Measurements from ENCODE around the gene SPIRE1. TPM values are rescaled to one million over a fixed set of nuclear protein-coding genes. Genes with fewer than 3 reads are reported as not detected.

Gene SPIRE1
- polyA plus RNA-seq, 3 donors = 3.6 to 9.1 (median 8.6) TPM

DNA sequence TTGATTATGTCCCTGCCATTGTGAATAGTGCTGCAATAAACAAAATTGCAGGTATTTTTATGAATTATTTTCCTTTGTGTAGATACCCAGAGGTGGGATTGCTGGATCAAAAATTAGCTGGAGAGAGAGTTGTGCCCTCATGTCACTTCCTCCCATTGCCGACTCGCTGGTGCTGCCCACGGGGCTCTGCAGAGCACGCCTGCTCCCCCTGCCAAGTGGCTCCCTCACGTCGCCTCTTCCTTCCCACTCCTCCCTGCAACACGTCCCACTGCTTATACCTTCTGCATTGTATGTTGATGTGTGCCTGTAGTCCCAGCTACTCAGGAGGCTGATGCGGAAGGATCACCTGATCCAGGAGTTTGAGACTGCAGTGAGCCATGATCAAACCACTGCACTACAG is 222.0 kb downstream of the SPIRE1 start:
- H3K27ac ChIP-seq (ENCODE audit: low read depth, low read length) = no peak overlapping the region
- WGBS, 3 donors = 90 to 91% (median 91%) methylated on average over 8 of the region's 8 CpGs

GRCh38 chr18:12434541-12434929 is 223.4 kb downstream of the SPIRE1 start:
- WGBS, 3 donors = 94 to 98% (median 98%) methylated on average over 14 of the region's 14 CpGs
- no peak overlapping the region for H3K27ac ChIP-seq (ENCODE audit: low read depth, low read length)

- WGBS, 3 donors = 97 to 98% (median 97%) methylated on average over 49 to 51 of the region's 51 CpGs
- H3K27ac ChIP-seq (ENCODE audit: low read depth, low read length) = no peak overlapping the region
Measured at GRCh38 chr18:12433829-12434540, 223.9 kb downstream of the SPIRE1 start.

GRCh38 chr18:12432881-12433280 is 225.0 kb downstream of the SPIRE1 start:
- 94 to 96% (median 95%) methylated on average over 28 to 31 of the region's 31 CpGs for WGBS, 3 donors
- H3K27ac ChIP-seq (ENCODE audit: low read depth, low read length) = no peak overlapping the region

DNA sequence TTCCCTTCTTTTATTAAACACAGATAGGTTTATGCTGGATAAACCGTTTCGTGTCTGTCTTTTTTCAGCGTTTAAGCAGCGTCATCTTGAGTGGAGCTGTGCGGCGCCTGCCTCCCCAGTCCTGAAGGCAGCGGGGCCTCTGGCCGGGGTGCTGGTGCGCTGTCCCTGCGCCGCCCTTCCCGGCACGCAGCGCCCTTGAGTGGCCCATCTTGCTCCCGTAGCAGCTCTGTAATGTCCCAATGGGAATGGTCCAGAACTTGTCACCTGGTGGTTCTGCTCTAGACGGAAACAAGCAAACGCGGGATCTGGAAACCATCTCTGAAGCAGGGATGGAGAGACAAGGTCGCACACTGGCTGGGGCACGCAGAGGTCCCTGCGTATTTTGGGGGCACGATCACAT is 225.7 kb downstream of the SPIRE1 start:
- H3K27ac ChIP-seq (ENCODE audit: low read depth, low read length) = no peak overlapping the region
- 96% methylated on average over 22 of the region's 22 CpGs for WGBS, 3 donors

GRCh38 chr18:12431561-12431960 is 226.3 kb downstream of the SPIRE1 start:
- 94 to 96% (median 95%) methylated on average over 14 to 16 of the region's 16 CpGs for WGBS, 3 donors
- H3K27ac ChIP-seq (ENCODE audit: low read depth, low read length) = no peak overlapping the region

- WGBS, 3 donors = 86 to 96% (median 91%) methylated on average over 8 of the region's 8 CpGs
- no peak overlapping the region for H3K27ac ChIP-seq (ENCODE audit: low read depth, low read length)
Measured at GRCh38 chr18:12430137-12430990, 227.5 kb downstream of the SPIRE1 start.

DNA sequence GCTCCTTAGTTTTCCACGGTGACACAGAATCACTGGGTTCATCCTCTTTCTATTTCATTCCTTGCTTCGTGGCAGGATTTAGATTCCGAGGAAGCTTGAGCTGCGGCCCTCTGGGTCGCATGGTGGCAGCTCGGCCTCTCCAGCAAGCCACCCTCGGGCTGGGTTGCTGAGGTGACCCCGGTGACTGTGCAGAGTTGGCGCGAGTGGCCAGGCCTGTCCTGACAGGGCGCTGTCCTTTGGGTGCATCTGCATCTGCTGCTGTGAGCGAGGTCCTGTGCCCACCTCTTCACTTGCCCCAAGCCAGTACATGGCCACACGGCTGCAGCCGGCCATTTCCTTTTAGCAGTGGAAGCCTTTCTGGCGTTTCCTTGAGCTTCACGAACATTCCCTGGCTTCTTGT is 228.4 kb downstream of the SPIRE1 start:
- 92 to 95% (median 93%) methylated on average over 16 of the region's 16 CpGs for WGBS, 3 donors
- H3K27ac ChIP-seq (ENCODE audit: low read depth, low read length) = no peak overlapping the region

DNA sequence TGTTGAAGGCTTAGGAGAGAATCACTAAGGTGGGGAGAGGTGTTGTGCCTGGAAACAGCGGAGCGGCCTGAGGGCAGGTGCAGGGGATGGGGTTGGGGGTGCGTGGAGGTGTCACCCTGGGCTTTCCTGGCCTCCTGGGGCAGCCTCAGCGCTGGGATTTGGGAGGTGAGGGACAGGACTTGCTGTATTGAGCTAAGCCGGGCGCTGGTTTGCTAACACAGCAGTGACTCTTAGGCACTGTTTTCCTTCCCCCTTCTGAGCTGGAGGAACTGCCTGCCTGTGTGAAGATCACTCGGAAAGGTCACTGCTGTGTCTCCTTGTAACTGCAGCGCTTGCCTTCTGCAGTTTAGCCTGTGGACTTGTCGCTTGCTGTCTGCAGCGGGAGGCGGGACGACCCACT is 229.0 kb downstream of the SPIRE1 start:
- WGBS, 3 donors = 86 to 98% (median 88%) methylated on average over 12 of the region's 12 CpGs
- no peak overlapping the region for H3K27ac ChIP-seq (ENCODE audit: low read depth, low read length)

DNA sequence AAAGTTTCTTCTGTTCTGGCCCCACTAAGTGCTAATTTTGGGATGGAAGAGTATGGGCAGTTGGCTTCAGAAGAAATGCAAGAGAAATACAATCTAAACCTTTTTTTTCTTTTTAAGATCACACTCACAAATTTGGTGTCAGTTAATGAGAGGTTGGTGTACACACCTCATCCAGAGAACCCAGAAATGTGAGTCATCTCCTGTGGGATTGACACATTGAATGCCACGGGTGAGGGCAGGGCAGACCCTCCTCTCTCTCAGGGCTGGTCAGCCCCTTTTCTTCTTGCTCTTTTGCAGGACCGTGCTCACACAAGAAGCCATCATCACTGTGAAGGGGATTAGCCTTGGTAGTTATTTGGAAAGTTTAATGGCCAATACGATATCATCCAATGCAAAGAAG is 231.0 kb downstream of the SPIRE1 start:
- H3K27ac ChIP-seq (ENCODE audit: low read depth, low read length) = no peak overlapping the region

GRCh38 chr18:12424252-12424651 is 233.7 kb downstream of the SPIRE1 start:
- 66 to 90% (median 87%) methylated on average over 4 of the region's 4 CpGs for WGBS, 3 donors
- no peak overlapping the region for H3K27ac ChIP-seq (ENCODE audit: low read depth, low read length)

More for the DNA sequence above, 231.0 kb downstream of the SPIRE1 start:
- 93 to 96% (median 95%) methylated on average over 3 of the region's 3 CpGs for WGBS, 3 donors

DNA sequence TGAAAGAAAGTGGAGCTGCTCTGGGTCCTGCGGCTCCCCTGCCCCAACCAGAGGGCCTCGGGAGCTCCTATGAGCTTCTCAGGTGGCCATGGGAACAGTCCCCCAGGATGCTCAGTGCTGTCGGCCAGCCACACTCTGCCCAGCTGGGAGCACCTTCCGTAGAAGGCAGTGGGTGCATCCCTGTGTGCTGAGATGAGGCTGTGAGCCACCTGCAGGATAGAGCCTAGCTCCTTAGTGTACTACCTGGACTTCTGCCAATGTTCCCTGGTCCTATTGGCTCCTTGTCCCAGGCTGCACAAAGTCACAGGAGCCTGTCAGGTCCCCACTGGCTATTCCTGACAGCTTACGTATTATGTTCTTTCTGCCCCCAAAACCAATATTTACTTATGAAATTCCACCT is 234.1 kb downstream of the SPIRE1 start:
- 66 to 91% (median 90%) methylated on average over 5 of the region's 5 CpGs for WGBS, 3 donors
- no peak overlapping the region for H3K27ac ChIP-seq (ENCODE audit: low read depth, low read length)

DNA sequence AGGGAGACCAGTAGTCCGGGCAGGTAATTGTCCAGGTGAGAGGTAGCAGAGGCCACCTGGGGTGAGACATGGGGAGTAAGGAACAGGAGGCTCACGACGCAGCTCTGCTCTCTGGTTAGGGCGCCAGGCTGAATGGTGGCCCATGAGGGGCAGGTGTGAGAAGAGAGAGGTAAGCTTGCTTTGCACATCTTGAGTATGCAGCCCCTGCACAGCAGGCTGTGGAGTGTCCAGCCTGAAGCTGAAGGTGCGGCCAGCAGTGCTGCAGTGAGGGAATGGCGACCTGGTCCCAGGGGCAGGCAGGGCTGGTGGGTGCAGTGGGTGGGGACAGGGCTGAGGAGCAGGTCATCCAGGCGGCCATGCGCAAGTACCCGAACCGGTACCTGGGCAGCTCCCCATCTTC is 234.5 kb downstream of the SPIRE1 start:
- H3K27ac ChIP-seq (ENCODE audit: low read depth, low read length) = no peak overlapping the region
- WGBS, 3 donors = 93 to 95% (median 95%) methylated on average over 10 of the region's 10 CpGs

DNA sequence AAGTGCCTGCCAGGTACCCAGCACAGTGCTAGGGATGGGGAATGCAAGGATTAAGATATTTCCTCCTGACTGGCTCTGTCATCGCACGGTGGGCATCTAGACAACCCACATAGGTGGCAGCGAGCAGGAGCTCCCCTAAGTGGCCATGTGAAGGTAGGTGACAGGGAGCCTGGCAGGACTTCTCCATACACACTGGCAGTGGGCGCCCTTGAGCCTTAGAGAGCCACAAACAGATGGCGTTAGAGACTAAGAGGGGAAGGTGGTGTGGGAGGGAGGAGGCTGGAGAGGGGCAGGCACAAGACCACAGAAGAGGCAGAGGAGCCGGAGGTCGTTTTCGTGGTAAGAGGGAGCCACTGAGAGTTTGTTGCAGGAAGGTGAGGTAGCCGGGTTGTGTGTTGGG is 235.0 kb downstream of the SPIRE1 start:
- H3K27ac ChIP-seq (ENCODE audit: low read depth, low read length) = no peak overlapping the region
- WGBS, 3 donors = 68 to 79% (median 69%) methylated on average over 9 of the region's 9 CpGs

GRCh38 chr18:12421732-12422131 is 236.2 kb downstream of the SPIRE1 start:
- 80 to 84% (median 81%) methylated on average over 5 of the region's 5 CpGs for WGBS, 3 donors
- H3K27ac ChIP-seq (ENCODE audit: low read depth, low read length) = no peak overlapping the region

GRCh38 chr18:12420821-12421421 is 237.0 kb downstream of the SPIRE1 start:
- 28 to 78% (median 53%) methylated on average over 17 to 27 of the region's 27 CpGs for WGBS, 3 donors
- no peak overlapping the region for H3K27ac ChIP-seq (ENCODE audit: low read depth, low read length)

DNA sequence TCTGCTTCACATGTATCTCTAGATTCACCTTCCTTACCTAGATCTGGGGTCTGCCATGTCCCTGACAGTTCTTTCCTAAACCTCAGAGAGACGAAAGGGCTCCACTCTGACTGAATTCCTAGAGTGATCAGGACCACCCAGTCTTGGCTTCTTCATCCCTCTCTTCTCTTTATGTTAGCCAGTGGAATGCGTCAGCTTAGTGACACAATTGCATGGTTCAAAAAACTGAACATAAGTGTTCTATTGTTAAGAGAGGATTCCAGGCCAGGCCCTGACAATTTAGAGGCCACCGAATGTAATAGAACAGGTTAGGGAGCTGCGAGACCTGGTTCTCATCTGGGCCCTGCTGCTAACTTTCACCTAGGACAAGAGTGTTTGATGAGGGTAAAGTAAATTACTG is 240.2 kb downstream of the SPIRE1 start:
- WGBS, 3 donors = 81 to 93% (median 92%) methylated on average over 4 of the region's 4 CpGs

GRCh38 chr18:12416098-12416729 is 241.7 kb downstream of the SPIRE1 start:
- H3K27ac ChIP-seq (ENCODE audit: low read depth, low read length) = no peak overlapping the region
- WGBS, 3 donors = 73 to 85% (median 84%) methylated on average over 5 of the region's 5 CpGs

More for the DNA sequence above, 240.2 kb downstream of the SPIRE1 start:
- H3K27ac ChIP-seq (ENCODE audit: low read depth, low read length) = no peak overlapping the region

GRCh38 chr18:12411456-12411855 is 246.5 kb downstream of the SPIRE1 start:
- no peak overlapping the region for H3K27ac ChIP-seq (ENCODE audit: low read depth, low read length)
- 93 to 98% (median 97%) methylated on average over 2 of the region's 3 CpGs for WGBS, 3 donors
